ENCODE measurements around the gene TMEM143.

The TMEM143 gene

GRCh38 chr19:48287748-48288147, 76.0 kb downstream of the TMEM143 start:
- DNase-seq: no peak

- DNase-seq: no peak
These were observed 78.8 kb downstream of the TMEM143 start for GRCh38 chr19:48284896-48285295.

DNA sequence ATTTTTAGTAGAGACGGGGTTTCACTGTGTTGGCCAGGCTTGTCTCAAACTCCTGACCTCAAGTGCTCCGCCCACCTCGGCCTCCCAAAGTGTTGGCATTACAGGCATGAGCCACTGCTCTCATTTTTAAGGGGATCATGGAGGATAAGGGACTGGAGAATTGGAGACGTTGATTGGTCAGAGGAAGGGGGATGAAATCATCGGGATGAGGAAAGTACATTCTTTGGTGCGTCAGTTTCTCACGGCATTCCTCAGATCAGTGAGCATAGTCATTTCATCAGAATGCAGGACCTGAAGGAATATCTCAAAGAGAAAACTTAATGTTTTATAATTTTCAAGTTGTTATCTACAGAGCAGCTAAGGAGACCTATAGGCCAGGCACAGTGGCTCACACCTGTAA, 79.8 kb downstream of the TMEM143 start:
- no peak for DNase-seq
